GM12873 (cell line): ENCODE measurements around the gene KPNA2.

Source experiments
- CTCF ChIP-seq: IDR thresholded peaks from 2 replicates; pipeline ENCODE4 v1.5.1; 2012; ENCODE audit warnings: low read depth, mild to moderate bottlenecking, moderate library complexity, low read length, control low read depth; ENCODE audit not compliant: insufficient read depth; ENCODE audit errors: missing control alignments

The KPNA2 gene

GRCh38 chr17:68048996-68049395 lies 13.5 kb downstream of the KPNA2 start:
- TF ChIP-seq CTCF = no peak

GRCh38 chr17:68052810-68053209 lies 17.3 kb downstream of the KPNA2 start:
- no peak for TF ChIP-seq CTCF

GRCh38 chr17:68053231-68054013 lies 17.9 kb downstream of the KPNA2 start:
- no peak for TF ChIP-seq CTCF

GRCh38 chr17:68054296-68054900 lies 18.9 kb downstream of the KPNA2 start:
- no peak for TF ChIP-seq CTCF

GRCh38 chr17:68057531-68057952 lies 22.0 kb downstream of the KPNA2 start:
- TF ChIP-seq CTCF = peak; percentile 60

DNA sequence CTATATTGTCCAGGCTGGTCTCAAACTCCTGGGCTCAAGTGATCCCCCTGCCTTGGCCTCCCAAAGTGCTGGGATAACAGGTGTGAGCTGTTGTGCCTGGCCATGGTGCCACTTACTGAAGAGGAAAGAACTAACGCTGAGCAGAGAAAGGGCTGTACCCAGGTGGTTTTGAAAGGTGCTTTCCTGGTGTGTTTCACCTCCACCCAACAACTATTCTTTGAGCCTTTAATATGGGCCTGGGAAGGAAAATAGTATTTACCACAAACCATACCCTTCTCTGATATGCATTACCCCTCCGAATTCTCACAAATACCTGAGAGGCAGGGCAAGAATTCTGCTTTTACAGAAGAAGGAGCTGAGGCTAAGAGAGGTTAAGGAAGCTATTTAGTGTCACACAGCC lies 24.8 kb downstream of the KPNA2 start:
- TF ChIP-seq CTCF = no peak

GRCh38 chr17:68061512-68062313 lies 26.2 kb downstream of the KPNA2 start:
- TF ChIP-seq CTCF = no peak
